ENCODE results near the gene GALNT9. TPM values are rescaled to one million over a fixed set of nuclear protein-coding genes. Genes with fewer than 3 reads are reported as not detected.
A peak's percentile ranks its signal among the peaks of the same experiment; 100 is the strongest.

The GALNT9 gene
- polyA plus RNA-seq, 2 of the 4 experiments (the other 2 are of a cell fraction) = 0.66 to 2.8 TPM

- Histone ChIP-seq H3K4me3 (no peak overlapping the region), H3K9me3 (no peaks in the 10 kb centered on the region), H3K27ac (peak overlapping the region in 1 of 2 experiments; percentile 80; a peak in 3 of 6 replicates), H3K4me1 (peaks cover 39% of the 10 kb centered on the region), H3K4me2 (peak overlapping the region; percentile 62)
- 16% methylated on average over 20 of the region's 23 CpGs for WGBS (ENCODE audit: missing lambda C conversion rate)
- ChIA-PET CTCF (no interaction called here), POLR2A (no interaction called here)
- TF ChIP-seq MAX (IDR thresholded peaks at IDR 0.05) (peak; percentile 61; the same call in 1 of the 2 replicates), JUN (IDR thresholded peaks at IDR 0.05) (peak in 1 of 2 experiments; percentile 25; a peak in 1 of 5 replicates), MYC (IDR thresholded peaks at IDR 0.05; ENCODE audit: borderline replicate concordance, low read length) (no peak), CEBPB (IDR thresholded peaks at IDR 0.05) (peak; percentile 70 to 93), FOSL2 (IDR thresholded peaks at IDR 0.05) (peak; percentile 45), FOSL2 (CRISPR knock-in tag; IDR thresholded peaks at IDR 0.05) (peak; percentile 80)
- peak; percentile 27 to 70 for DNase-seq (ENCODE audit: low read depth in 1 of 2, low spot score in 1 of 2)
- peak; percentile 11 to 60; a peak in 5 of 6 replicates for ATAC-seq
- no peak for FAIRE-seq
Measured at GRCh38 chr12:132286912-132287311, 42.5 kb downstream of the GALNT9 start.

DNA sequence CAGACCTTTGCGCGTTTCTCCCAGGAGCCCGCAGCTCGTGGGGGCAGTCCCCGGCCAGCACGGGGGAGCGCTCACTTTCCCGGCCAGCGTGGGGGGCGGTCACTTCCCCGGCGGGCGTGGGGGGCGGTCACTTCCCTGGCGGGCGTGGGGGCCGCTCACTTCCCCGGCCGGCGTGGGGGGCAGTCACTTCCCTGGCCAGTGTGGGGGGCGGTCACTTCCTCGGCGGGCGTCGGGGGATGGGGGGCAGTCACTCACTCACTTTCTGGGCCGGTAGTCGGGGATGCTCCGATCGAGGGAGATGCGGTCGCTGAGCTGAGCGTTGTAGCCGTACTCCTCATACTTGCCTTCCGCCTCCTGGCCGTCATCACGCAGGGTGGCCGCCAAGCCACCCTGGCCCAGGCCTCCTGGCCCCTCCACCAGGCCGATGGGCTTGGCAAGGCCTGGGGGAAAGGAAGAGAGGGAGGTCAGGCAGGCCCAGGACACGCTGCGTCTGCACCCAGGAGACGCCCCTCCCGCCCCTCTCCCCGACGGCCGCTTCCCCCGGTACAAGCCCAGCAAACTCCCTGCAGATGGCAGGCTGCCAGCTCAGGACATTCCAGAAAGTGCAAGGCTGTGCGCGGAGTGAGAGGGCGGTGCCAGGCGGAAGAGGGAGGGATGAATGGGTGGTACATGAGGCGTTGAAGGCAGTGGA, 43.3 kb downstream of the GALNT9 start:
- DNase-seq (ENCODE audit: low read depth in 1 of 2, low spot score in 1 of 2) (peak in 1 of 2 experiments; percentile 56), FAIRE-seq (no peak), ATAC-seq (peak in 1 of 2 experiments; percentile 57; a peak in 3 of 6 replicates)
- ChIA-PET POLR2A (no interaction called here), CTCF (interaction anchor here (2.2 to 2.6 kb wide), 2 partner anchors 10 to 128 kb away, joined by 14 read pairs; no protein-coding TSS in a partner anchor)
- H3K27ac ChIP-seq = peak overlapping the region; percentile 30 to 80; a peak in 4 of 6 replicates
- H3K4me3 ChIP-seq = no peak overlapping the region
- 82% methylated on average over 29 of the region's 51 CpGs for WGBS (ENCODE audit: missing lambda C conversion rate)
- H3K9me3 ChIP-seq = no peaks in the 10 kb centered on the region
- TF ChIP-seq RNF2 (IDR thresholded peaks at IDR 0.05; ENCODE audit: borderline replicate concordance, low read depth) (no peak), JUN (IDR thresholded peaks at IDR 0.05) (no peak), POLR2AphosphoS2 (conservative IDR thresholded peaks at IDR 0.05; ENCODE audit: low read length) (no peak), MAX (IDR thresholded peaks at IDR 0.05) (no peak), CBX2 (IDR thresholded peaks at IDR 0.05; ENCODE audit: borderline replicate concordance, low read depth) (no peak)
- H3K4me2 ChIP-seq = peak overlapping the region; percentile 62
- peaks cover 39% of the 10 kb centered on the region for H3K4me1 ChIP-seq

GRCh38 chr12:132284827-132285741, 44.3 kb downstream of the GALNT9 start:
- peak; percentile 67 to 73 for ATAC-seq
- TF ChIP-seq FOXS1 (CRISPR knock-in tag; IDR thresholded peaks at IDR 0.05) (no peak), MAZ (IDR thresholded peaks at IDR 0.05; ENCODE audit: borderline replicate concordance, low read depth, low read length) (no peak), SREBF2 (IDR thresholded peaks at IDR 0.05) (no peak), CBX8 (IDR thresholded peaks at IDR 0.05) (no peak), HOXB13 (CRISPR knock-in tag; IDR thresholded peaks at IDR 0.05; ENCODE audit: low read depth) (no peak), MAX (IDR thresholded peaks at IDR 0.05) (peak; percentile 9; the same call in 1 of the 2 replicates), NPAS2 (CRISPR knock-in tag; IDR thresholded peaks at IDR 0.05; ENCODE audit: borderline replicate concordance) (no peak)
- POLR2A ChIA-PET = no interaction called here
- Histone ChIP-seq H3K27ac (peak overlapping the region; percentile 32 to 80; a peak in 3 of 6 replicates), H3K4me1 (peaks cover 39% of the 10 kb centered on the region), H3K4me3 (no peak overlapping the region), H3K9me3 (no peaks in the 10 kb centered on the region), H3K4me2 (peak overlapping the region; percentile 43)
- WGBS (ENCODE audit: missing lambda C conversion rate) = 41% methylated on average over 16 of the region's 38 CpGs
- CTCF ChIA-PET = interaction anchor here (0.8 to 2.6 kb wide), 5 partner anchors 9 to 276 kb away, joined by 3 to 14 read pairs (median 3); no protein-coding TSS in a partner anchor
- FAIRE-seq = no peak
- DNase-seq (ENCODE audit: low read depth in 1 of 2, low spot score in 1 of 2) = peak; percentile 51 to 62

All from A549 (cell line).